ENCODE data around the gene TBC1D9.

Gene TBC1D9

DNA sequence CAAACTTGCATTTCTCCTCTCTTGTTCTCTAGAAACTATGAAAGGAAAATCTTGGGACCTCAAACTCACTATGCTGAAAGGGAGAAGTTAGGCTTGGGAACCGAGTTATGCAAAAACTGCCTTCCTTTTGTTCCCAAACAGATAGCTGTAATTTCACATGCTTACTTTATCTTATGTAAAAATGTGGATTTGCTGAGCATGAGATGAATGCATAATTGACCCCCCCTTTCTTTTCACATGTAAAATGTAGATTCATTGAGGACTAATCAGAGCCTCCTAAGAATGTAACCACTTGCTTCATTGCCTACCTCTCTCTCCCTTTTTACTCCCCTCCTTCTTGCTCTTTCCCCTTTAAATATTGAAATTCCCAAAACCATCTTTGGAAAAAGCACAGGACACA is 18.0 kb downstream of the TBC1D9 start:
- Histone ChIP-seq H3K9ac (ENCODE audit: low read length) (no peak overlapping the region), H3K27ac (ENCODE audit: low read depth, low read length) (no peak overlapping the region), H3K36me3 (ENCODE audit: control insufficient read depth, insufficient read depth, low read length) (no peaks in the 10 kb centered on the region)

DNA sequence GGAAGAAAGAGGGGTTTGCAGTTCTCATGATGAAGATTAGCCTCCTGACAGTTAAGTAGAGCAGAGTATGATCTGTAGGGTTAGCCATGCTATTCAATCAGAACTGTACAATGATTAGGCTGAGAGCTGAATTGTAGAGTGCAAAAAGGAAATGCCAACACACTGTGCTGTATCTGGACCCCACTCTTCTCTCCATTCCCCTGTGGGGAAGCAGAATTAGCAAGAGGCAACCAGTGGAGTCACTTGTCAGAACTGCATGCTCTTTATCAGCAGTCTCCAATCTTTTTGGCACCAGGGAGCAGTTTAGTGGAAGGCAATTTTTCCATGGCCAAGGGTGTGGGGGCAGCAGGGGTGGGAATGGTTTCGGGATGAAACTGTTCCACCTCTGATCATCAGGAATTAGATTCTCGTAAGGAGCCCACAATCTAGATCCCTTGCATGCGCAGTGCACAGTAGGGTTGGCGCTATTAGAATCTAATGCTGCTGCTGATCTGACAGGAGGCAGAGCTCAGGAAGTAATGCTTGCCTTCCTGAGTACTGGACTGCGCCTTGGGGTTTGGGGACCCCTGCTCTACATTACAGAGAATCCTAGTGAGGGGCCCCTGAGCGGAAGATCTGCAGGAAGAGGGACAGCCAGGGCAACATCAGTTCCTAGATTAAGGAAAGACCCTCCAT is 19.4 kb downstream of the TBC1D9 start:
- H3K9ac ChIP-seq (ENCODE audit: low read length), result no peak overlapping the region
- no peaks in the 10 kb centered on the region for H3K27me3 ChIP-seq (ENCODE audit: control insufficient read depth, insufficient read depth, low read length)
- H3K4me3 ChIP-seq (ENCODE audit: low read depth, low read length), result no peak overlapping the region
- no peaks in the 10 kb centered on the region for H3K36me3 ChIP-seq (ENCODE audit: control insufficient read depth, insufficient read depth, low read length)
- H3K4me1 ChIP-seq (ENCODE audit: control insufficient read depth, insufficient read depth, low read length), result peaks cover 45% of the 10 kb centered on the region
- no peaks in the 10 kb centered on the region for H3K9me3 ChIP-seq (ENCODE audit: control insufficient read depth, insufficient read depth, low read depth, low read length)
- H3K27ac ChIP-seq (ENCODE audit: low read depth, low read length), result no peak overlapping the region

More for the DNA sequence above, 18.0 kb downstream of the TBC1D9 start:
- no peaks in the 10 kb centered on the region for H3K27me3 ChIP-seq (ENCODE audit: control insufficient read depth, insufficient read depth, low read length)
- H3K4me3 ChIP-seq (ENCODE audit: low read depth, low read length), result no peak overlapping the region
- H3K4me1 ChIP-seq (ENCODE audit: control insufficient read depth, insufficient read depth, low read length), result peaks cover 53% of the 10 kb centered on the region
- H3K9me3 ChIP-seq (ENCODE audit: control insufficient read depth, insufficient read depth, low read depth, low read length), result no peaks in the 10 kb centered on the region

GRCh38 chr4:140735779-140736391 is 20.3 kb downstream of the TBC1D9 start:
- no peak overlapping the region for H3K27ac ChIP-seq (ENCODE audit: low read depth, low read length)
- H3K9ac ChIP-seq (ENCODE audit: low read length), result no peak overlapping the region
- no peaks in the 10 kb centered on the region for H3K36me3 ChIP-seq (ENCODE audit: control insufficient read depth, insufficient read depth, low read length)
- H3K9me3 ChIP-seq (ENCODE audit: control insufficient read depth, insufficient read depth, low read depth, low read length), result no peaks in the 10 kb centered on the region
- H3K4me1 ChIP-seq (ENCODE audit: control insufficient read depth, insufficient read depth, low read length), result peaks cover 43% of the 10 kb centered on the region
- H3K27me3 ChIP-seq (ENCODE audit: control insufficient read depth, insufficient read depth, low read length), result no peaks in the 10 kb centered on the region
- no peak overlapping the region for H3K4me3 ChIP-seq (ENCODE audit: low read depth, low read length)

- Histone ChIP-seq H3K27me3 (ENCODE audit: control insufficient read depth, insufficient read depth, low read length) (no peaks in the 10 kb centered on the region), H3K4me1 (ENCODE audit: control insufficient read depth, insufficient read depth, low read length) (peaks cover 38% of the 10 kb centered on the region), H3K36me3 (ENCODE audit: control insufficient read depth, insufficient read depth, low read length) (no peaks in the 10 kb centered on the region), H3K9ac (ENCODE audit: low read length) (no peak overlapping the region), H3K4me3 (ENCODE audit: low read depth, low read length) (no peak overlapping the region), H3K27ac (ENCODE audit: low read depth, low read length) (no peak overlapping the region), H3K9me3 (ENCODE audit: control insufficient read depth, insufficient read depth, low read depth, low read length) (no peaks in the 10 kb centered on the region)
Observed at GRCh38 chr4:140735317-140735716, 20.9 kb downstream of the TBC1D9 start.

GRCh38 chr4:140732780-140733179 is 23.4 kb downstream of the TBC1D9 start:
- H3K9me3 ChIP-seq (ENCODE audit: control insufficient read depth, insufficient read depth, low read depth, low read length), result no peaks in the 10 kb centered on the region
- H3K9ac ChIP-seq (ENCODE audit: low read length), result no peak overlapping the region

DNA sequence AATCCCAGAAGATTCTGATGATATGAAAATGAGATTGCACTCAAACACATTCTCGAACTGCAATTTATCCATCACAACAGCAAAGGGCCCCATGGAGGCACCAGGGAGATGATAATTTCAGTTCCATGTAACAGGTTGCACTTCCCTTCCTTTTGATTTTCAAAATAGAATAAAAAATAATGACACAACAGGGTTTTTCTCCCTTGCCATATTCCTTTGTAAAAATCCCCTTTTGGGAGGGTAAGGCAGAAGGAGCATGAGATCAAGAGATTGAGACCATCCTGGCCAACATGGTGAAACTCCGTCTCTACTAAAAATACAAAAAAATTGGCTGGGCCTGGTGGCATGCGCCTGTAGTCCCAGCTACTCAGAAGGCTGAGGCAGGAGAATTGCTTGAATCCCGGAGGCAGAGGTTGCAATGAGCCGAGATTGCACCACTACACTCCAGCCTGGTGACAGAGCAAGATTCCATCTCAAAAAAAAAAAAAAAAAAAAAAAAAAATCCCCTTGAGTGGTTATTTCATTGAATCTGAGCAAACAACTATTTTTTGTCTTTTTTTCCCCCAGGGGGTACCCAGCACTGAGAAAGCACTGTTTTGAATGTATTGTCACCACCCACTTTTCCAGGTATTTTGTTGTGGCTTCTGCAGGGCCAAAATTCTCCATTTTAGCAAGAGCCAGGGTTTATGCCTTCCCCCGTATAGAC is 26.7 kb downstream of the TBC1D9 start:
- no peak overlapping the region for H3K27ac ChIP-seq (ENCODE audit: low read depth, low read length)
- H3K27me3 ChIP-seq (ENCODE audit: control insufficient read depth, insufficient read depth, low read length), result no peaks in the 10 kb centered on the region
- no peak overlapping the region for H3K9ac ChIP-seq (ENCODE audit: low read length)
- no peak overlapping the region for H3K4me3 ChIP-seq (ENCODE audit: low read depth, low read length)
- peaks cover 2% of the 10 kb centered on the region for H3K4me1 ChIP-seq (ENCODE audit: control insufficient read depth, insufficient read depth, low read length)
- H3K36me3 ChIP-seq (ENCODE audit: control insufficient read depth, insufficient read depth, low read length), result no peaks in the 10 kb centered on the region
- H3K9me3 ChIP-seq (ENCODE audit: control insufficient read depth, insufficient read depth, low read depth, low read length), result no peaks in the 10 kb centered on the region

More at GRCh38 chr4:140732780-140733179, 23.4 kb downstream of the TBC1D9 start:
- H3K4me3 ChIP-seq (ENCODE audit: low read depth, low read length), result no peak overlapping the region
- H3K27me3 ChIP-seq (ENCODE audit: control insufficient read depth, insufficient read depth, low read length), result no peaks in the 10 kb centered on the region
- no peaks in the 10 kb centered on the region for H3K36me3 ChIP-seq (ENCODE audit: control insufficient read depth, insufficient read depth, low read length)
- peaks cover 22% of the 10 kb centered on the region for H3K4me1 ChIP-seq (ENCODE audit: control insufficient read depth, insufficient read depth, low read length)
- H3K27ac ChIP-seq (ENCODE audit: low read depth, low read length), result no peak overlapping the region

DNA sequence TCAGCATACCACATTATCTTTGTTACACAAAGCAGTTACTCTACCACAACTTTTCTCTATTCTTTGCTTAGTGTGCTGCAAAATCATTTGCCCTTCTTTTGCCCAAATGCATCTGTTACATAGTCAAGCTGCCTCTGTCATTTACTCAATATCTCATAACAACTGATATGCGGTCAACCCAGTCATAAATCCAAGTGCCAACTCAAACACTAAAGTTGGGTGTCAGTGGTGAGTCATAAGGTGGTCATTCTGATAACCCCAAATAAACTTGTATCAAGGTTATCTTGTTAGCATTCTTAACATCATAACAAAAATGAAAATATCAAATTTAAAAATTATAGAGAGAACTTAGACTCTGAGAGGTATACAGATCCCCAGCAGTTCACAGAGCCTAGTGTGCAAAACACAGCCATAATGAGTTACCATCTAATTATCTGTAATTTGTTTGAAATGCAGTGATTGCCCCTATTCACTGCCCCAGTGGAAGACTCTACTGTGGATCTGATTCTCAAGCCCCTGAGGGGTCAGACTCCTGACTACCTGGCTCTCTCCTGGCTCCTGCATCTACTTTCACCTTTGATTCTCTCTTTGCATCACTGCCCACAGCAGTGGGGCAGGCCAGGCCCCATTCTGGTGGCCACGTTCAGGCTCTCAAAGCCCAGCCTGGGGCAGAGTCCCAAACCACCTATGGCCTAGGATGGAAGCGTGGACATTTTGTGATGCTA is 29.2 kb downstream of the TBC1D9 start:
- H3K36me3 ChIP-seq (ENCODE audit: control insufficient read depth, insufficient read depth, low read length), result no peaks in the 10 kb centered on the region
- no peaks in the 10 kb centered on the region for H3K9me3 ChIP-seq (ENCODE audit: control insufficient read depth, insufficient read depth, low read depth, low read length)
- H3K27me3 ChIP-seq (ENCODE audit: control insufficient read depth, insufficient read depth, low read length), result no peaks in the 10 kb centered on the region
- no peak overlapping the region for H3K9ac ChIP-seq (ENCODE audit: low read length)
- H3K27ac ChIP-seq (ENCODE audit: low read depth, low read length), result no peak overlapping the region
- H3K4me3 ChIP-seq (ENCODE audit: low read depth, low read length), result no peak overlapping the region
- H3K4me1 ChIP-seq (ENCODE audit: control insufficient read depth, insufficient read depth, low read length), result no peaks in the 10 kb centered on the region

GRCh38 chr4:140725556-140725955 is 30.6 kb downstream of the TBC1D9 start:
- no peaks in the 10 kb centered on the region for H3K9me3 ChIP-seq (ENCODE audit: control insufficient read depth, insufficient read depth, low read depth, low read length)
- H3K36me3 ChIP-seq (ENCODE audit: control insufficient read depth, insufficient read depth, low read length), result no peaks in the 10 kb centered on the region
- H3K27ac ChIP-seq (ENCODE audit: low read depth, low read length), result no peak overlapping the region
- no peaks in the 10 kb centered on the region for H3K27me3 ChIP-seq (ENCODE audit: control insufficient read depth, insufficient read depth, low read length)
- H3K4me3 ChIP-seq (ENCODE audit: low read depth, low read length), result no peak overlapping the region
- no peak overlapping the region for H3K9ac ChIP-seq (ENCODE audit: low read length)
- H3K4me1 ChIP-seq (ENCODE audit: control insufficient read depth, insufficient read depth, low read length), result no peaks in the 10 kb centered on the region

GRCh38 chr4:140724760-140725159 is 31.4 kb downstream of the TBC1D9 start:
- no peaks in the 10 kb centered on the region for H3K27me3 ChIP-seq (ENCODE audit: control insufficient read depth, insufficient read depth, low read length)
- H3K27ac ChIP-seq (ENCODE audit: low read depth, low read length), result no peak overlapping the region
- no peak overlapping the region for H3K9ac ChIP-seq (ENCODE audit: low read length)
- H3K9me3 ChIP-seq (ENCODE audit: control insufficient read depth, insufficient read depth, low read depth, low read length), result no peaks in the 10 kb centered on the region
- H3K36me3 ChIP-seq (ENCODE audit: control insufficient read depth, insufficient read depth, low read length), result no peaks in the 10 kb centered on the region
- H3K4me1 ChIP-seq (ENCODE audit: control insufficient read depth, insufficient read depth, low read length), result no peaks in the 10 kb centered on the region
- H3K4me3 ChIP-seq (ENCODE audit: low read depth, low read length), result no peak overlapping the region

- H3K4me1 ChIP-seq (ENCODE audit: control insufficient read depth, insufficient read depth, low read length), result no peaks in the 10 kb centered on the region
- no peaks in the 10 kb centered on the region for H3K27me3 ChIP-seq (ENCODE audit: control insufficient read depth, insufficient read depth, low read length)
- H3K36me3 ChIP-seq (ENCODE audit: control insufficient read depth, insufficient read depth, low read length), result no peaks in the 10 kb centered on the region
- H3K4me3 ChIP-seq (ENCODE audit: low read depth, low read length), result no peak overlapping the region
- H3K9ac ChIP-seq (ENCODE audit: low read length), result no peak overlapping the region
- H3K27ac ChIP-seq (ENCODE audit: low read depth, low read length), result no peak overlapping the region
- H3K9me3 ChIP-seq (ENCODE audit: control insufficient read depth, insufficient read depth, low read depth, low read length), result no peaks in the 10 kb centered on the region
Observed at GRCh38 chr4:140720387-140721304, 35.5 kb downstream of the TBC1D9 start.

Data from HUES6 (cell line).